ENCODE results near the gene COL10A1. TPM values are rescaled to one million over a fixed set of nuclear protein-coding genes. Genes with fewer than 3 reads are reported as not detected.

The COL10A1 gene
- 0.14 TPM in 1 of 2 replicates, not detected in the other for total RNA-seq

DNA sequence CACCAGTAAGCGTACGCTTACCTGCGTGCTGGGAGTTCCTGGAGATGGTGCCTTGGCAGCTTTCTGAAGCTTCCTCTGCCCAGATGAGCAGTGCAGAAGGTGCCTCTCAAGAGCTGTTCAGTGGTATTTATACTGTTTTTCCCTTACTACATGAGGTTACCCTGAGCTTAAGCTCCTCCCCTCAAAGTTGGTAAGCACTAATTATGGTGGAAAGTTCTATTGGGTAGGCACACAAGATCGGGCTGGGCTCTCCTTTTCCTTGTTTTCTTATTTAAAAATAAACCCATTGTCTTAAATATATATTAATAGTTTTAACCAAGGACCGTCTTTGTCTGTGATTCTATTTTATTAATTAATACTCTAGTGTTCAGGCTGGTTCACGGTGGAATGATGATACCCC, at the start of gene COL10A1:
TSS of gene COL10A1 (minus strand) at position 101 of the 400 bp plus-strand sequence. CDS start 640 bp downstream, outside the sequence.

DNA sequence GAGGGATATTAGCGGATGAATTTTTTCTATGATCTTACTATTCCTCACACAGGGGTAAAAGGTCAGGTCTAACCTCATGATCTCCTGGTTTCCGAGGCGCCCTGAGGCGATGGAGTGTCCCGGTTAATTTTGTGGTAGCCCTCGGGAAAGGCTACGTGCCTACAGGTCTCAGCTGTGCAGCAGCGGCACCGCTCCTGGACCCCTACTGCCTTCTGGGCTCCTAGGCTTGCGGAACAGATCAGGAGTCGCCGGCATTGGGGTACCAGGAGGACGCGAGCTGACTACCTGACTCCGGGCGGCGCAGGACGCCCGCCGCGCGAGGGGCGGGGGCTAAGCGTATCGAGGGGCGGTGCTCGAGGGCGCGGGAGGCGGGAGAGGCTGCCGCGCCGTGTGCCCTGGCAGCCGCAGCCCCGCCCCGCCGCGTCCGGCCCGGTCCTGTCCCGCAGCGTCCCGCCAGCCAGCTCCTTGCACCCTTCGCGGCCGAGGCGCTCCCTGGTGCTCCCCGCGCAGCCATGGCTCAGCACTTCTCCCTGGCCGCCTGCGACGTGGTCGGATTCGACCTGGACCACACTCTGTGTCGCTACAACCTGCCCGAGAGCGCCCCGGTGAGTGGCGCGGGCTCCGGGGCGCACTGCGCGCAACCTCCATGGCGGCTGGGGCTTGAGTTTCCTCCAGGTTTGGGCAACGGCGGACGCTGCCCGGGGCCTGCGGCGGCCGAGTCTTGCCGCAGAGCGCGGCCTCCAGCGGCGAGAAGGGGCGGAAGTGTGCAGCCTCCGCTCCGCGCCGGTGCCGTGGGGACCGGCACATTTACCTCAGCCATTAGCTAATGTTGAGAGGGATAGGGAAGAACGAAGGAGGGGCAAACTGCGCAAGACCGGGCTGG, 25.3 kb downstream of the COL10A1 start, which contains the start of gene NT5DC1:
TSS of gene NT5DC1 (plus strand) at position 435 of the 883 bp plus-strand sequence. CDS start at position 513, 78 bp downstream.

Other genes starting within 250 kb of the COL10A1 start
- 2.7 and 3.7 TPM in 2 replicates for gene FRK, start 65.2 kb downstream of the COL10A1 start, total RNA-seq
- 5.9 and 7.9 TPM in 2 replicates for gene NT5DC1, start 25.3 kb downstream of the COL10A1 start, total RNA-seq
- gene TSPYL4, start 127.9 kb upstream of the COL10A1 start, total RNA-seq = 5.3 and 7.1 TPM in 2 replicates
- gene TSPYL1, start 153.8 kb upstream of the COL10A1 start, total RNA-seq = 74.5 and 89.2 TPM in 2 replicates
- gene DSE, start 244.8 kb upstream of the COL10A1 start, total RNA-seq = 51.7 and 60.5 TPM in 2 replicates

All from airway epithelial cell (primary cell).